Liver (tissue), 3 donors: ENCODE measurements around the gene WWC2.

Source experiments
- CTCF ChIP-seq: fragments of 150-350 bp; IDR thresholded peaks from 2 replicates; pipeline ENCODE4 v1.5.1; 2017; ENCODE audit warnings: improper control_type of control experiment, low read depth, low read length; ENCODE audit not compliant: missing input control
- EGR1 ChIP-seq, 2 donors: IDR thresholded peaks; 2 replicates each; pipeline ENCODE4 v1.6.1; 2016 to 2018; ENCODE audit warnings: antibody characterized with exemption in 2 of 2, low read depth in 2 of 2
- TAF1 ChIP-seq: conservative IDR thresholded peaks from 2 replicates; pipeline ENCODE4 v1.6.1; 2016; ENCODE audit warnings: antibody characterized with exemption, mild to moderate bottlenecking
- YY1 ChIP-seq: IDR thresholded peaks from 2 replicates; pipeline ENCODE4 v1.6.1; 2016; ENCODE audit warnings: antibody characterized with exemption, mild to moderate bottlenecking
- donor health status: healthy.
- donor health status: healthy.

DNA sequence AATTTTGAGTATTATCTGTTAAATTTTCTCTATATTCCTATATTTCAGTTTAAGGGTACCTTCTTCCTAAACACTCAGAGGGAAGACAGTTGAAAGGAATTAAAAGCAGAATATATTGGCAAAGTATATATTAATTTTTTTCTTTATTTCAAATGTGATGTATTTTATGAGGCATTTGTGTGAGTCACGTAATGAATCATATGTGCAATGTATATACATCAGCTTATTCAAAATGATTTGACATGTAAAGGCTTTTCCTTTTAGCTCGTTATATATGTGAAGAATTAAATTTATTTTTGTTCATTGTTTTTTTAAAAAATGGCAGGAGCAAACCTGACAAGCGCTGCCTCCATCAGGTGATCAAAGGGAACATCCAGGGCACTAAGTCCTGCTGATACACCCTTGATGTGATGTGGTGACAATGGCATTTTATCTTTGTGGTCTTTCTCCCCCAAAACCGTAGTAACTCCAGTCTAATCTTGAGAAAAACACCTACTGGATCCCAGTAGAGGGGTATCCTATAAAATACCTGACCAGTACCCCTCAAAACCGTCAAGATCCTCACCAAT is 8.9 kb downstream of the WWC2 start:
- no peak for TF ChIP-seq CTCF
- TF ChIP-seq YY1: no peak
- TF ChIP-seq EGR1 (IDR thresholded peaks at IDR 0.05; ENCODE audit: low read depth in 2 of 2): no peak
- no peak for TF ChIP-seq TAF1
